H1 (cell line): ENCODE measurements around the gene NRN1L. TPM values are rescaled to one million over a fixed set of nuclear protein-coding genes. Genes with fewer than 3 reads are reported as not detected.

Experiments
- CTCF ChIA-PET: fragments of 300-600 bp; sonication (Branson Sonifier 250); formaldehyde crosslinking; loops from one replicate; lab custom pipeline; 2021; ENCODE audit not compliant: partially characterized antibody; lab: Charles Lee
- POLR2A ChIA-PET: fragments of 300-600 bp; sonication (Branson Sonifier 250); formaldehyde crosslinking; loops from one replicate; lab custom pipeline; 2021; ENCODE audit warnings: inconsistent platforms; ENCODE audit not compliant: partially characterized antibody; lab: Charles Lee
- DNase-seq, 2 experiments: peaks; one replicate each; pipeline versions ENCODE4 v3.0.0 to v3.0.0-alpha.2; 2010 to 2022; ENCODE audit warnings: low spot score in 2 of 2, low read depth in 1 of 2, mixed read lengths in 1 of 2
- FAIRE-seq: peaks from 2 replicates; lab custom pipeline; 2011; peaks lifted over from hg19 to GRCh38; lab: Jason Lieb, UNC
- H2AFZ ChIP-seq: 2 replicates; pipeline ENCODE4 v1.8.1; 2012; ENCODE audit warnings: low read length, inconsistent platforms
- H2AK5ac ChIP-seq: 2 replicates; pipeline ENCODE4 v1.6.1; 2013; ENCODE audit warnings: low read depth, low read length
- H2BK120ac ChIP-seq: replicated peaks from 2 replicates; pipeline ENCODE3; 2013; ENCODE audit warnings: low read depth, low read length, inconsistent platforms
- H2BK12ac ChIP-seq: 2 replicates; pipeline ENCODE4 v1.6.1; 2013; ENCODE audit warnings: low read depth, low read length
- H2BK15ac ChIP-seq: 2 replicates; pipeline ENCODE4 v1.6.1; 2013; ENCODE audit warnings: low read length
- H2BK20ac ChIP-seq: 2 replicates; pipeline ENCODE4 v1.6.1; 2013; ENCODE audit warnings: low read length
- H2BK5ac ChIP-seq: 2 replicates; pipeline ENCODE4 v1.6.1; 2013; ENCODE audit warnings: low read depth, low read length
- H3K14ac ChIP-seq: 2 replicates; pipeline ENCODE4 v1.6.1; 2013; ENCODE audit warnings: inconsistent platforms; ENCODE audit not compliant: insufficient read length
- H3K18ac ChIP-seq: 2 replicates; pipeline ENCODE4 v1.6.1; 2013; ENCODE audit warnings: low read length; ENCODE audit errors: extremely low read depth
- H3K23ac ChIP-seq: 2 replicates; pipeline ENCODE4 v1.6.1; 2013; ENCODE audit warnings: inconsistent platforms; ENCODE audit not compliant: insufficient read length
- H3K23me2 ChIP-seq: 2 replicates; pipeline ENCODE4 v1.6.1; 2013; ENCODE audit warnings: low read depth, low read length
- H3K27ac ChIP-seq: 2 replicates; pipeline ENCODE4 v1.6.1; 2011; ENCODE audit warnings: low read depth, low read length, inconsistent platforms
- H3K27me3 ChIP-seq, 4 experiments: replicated peaks in 1 of 4; 1 replicate in 1 of 4; 2 replicates in 3 of 4; pipeline versions ENCODE4 v1.6.1 to v1.8.1; 2011 to 2013; ENCODE audit warnings: low read length in 3 of 4, mild to moderate bottlenecking in 3 of 4, inconsistent platforms in 2 of 4, mixed read lengths in 2 of 4, moderate library complexity in 1 of 4; ENCODE audit not compliant: control insufficient read depth in 3 of 4, insufficient read depth in 3 of 4; ENCODE audit errors: extremely low read depth in 1 of 4
- H3K36me3 ChIP-seq, 4 experiments: 2 replicates each; pipeline versions ENCODE4 v1.6.1 to v1.8.1; 2011 to 2013; ENCODE audit warnings: mild to moderate bottlenecking in 4 of 4, low read length in 3 of 4, moderate library complexity in 2 of 4, control low read depth in 1 of 4, inconsistent platforms in 1 of 4; ENCODE audit not compliant: insufficient read depth in 4 of 4, control insufficient read depth in 2 of 4
- H3K4ac ChIP-seq: replicated peaks from 2 replicates; pipeline ENCODE3; 2013; ENCODE audit warnings: low read length, low read depth, mixed read lengths, inconsistent platforms; ENCODE audit not compliant: insufficient read length
- H3K4me1 ChIP-seq, 4 experiments: replicated peaks in 1 of 4; 1 replicate in 1 of 4; 2 replicates in 3 of 4; pipeline versions ENCODE4 v1.6.1 to v1.8.1; 2011 to 2013; ENCODE audit warnings: low read length in 3 of 4, inconsistent platforms in 2 of 4, mixed read lengths in 1 of 4; ENCODE audit not compliant: insufficient read depth in 4 of 4, control insufficient read depth in 3 of 4
- H3K4me2 ChIP-seq, 2 experiments: 2 replicates each; pipeline versions ENCODE4 v1.6.1 to v1.8.1; 2011 to 2013; ENCODE audit warnings: low read depth in 2 of 2, low read length in 2 of 2, control low read depth in 1 of 2, inconsistent platforms in 1 of 2, mild to moderate bottlenecking in 1 of 2; ENCODE audit not compliant: insufficient read depth in 1 of 2
- H3K4me3 ChIP-seq, 4 experiments: fragments of 200-600, 300-600 bp in 1 of 4; sonication (generic), shearing (Covaris generic), sonication (Bioruptor Twin) in 1 of 4; 2 replicates each; pipeline versions ENCODE4 v1.5.1 to v1.8.1; 2011 to 2016; ENCODE audit warnings: low read length in 4 of 4, low read depth in 3 of 4, control low read depth in 2 of 4, inconsistent platforms in 2 of 4, mild to moderate bottlenecking in 2 of 4, mixed read lengths in 1 of 4, moderate library complexity in 1 of 4; ENCODE audit not compliant: insufficient read depth in 2 of 4; ENCODE audit errors: extremely low read depth in 1 of 4
- H3K56ac ChIP-seq: replicated peaks from 2 replicates; pipeline ENCODE3; 2013; ENCODE audit warnings: low read depth, mild to moderate bottlenecking, mixed read lengths, low read length, inconsistent platforms; ENCODE audit not compliant: insufficient read length
- H3K79me1 ChIP-seq: 2 replicates; pipeline ENCODE4 v1.6.1; 2013; ENCODE audit warnings: low read depth, low read length, control low read depth
- H3K79me2 ChIP-seq, 2 experiments: 2 replicates each; pipeline versions ENCODE4 v1.6.1 to v1.8.1; 2012 to 2013; ENCODE audit warnings: low read length in 2 of 2, mild to moderate bottlenecking in 2 of 2, inconsistent platforms in 1 of 2; ENCODE audit not compliant: insufficient read depth in 2 of 2, control insufficient read depth in 1 of 2
- H3K9ac ChIP-seq, 4 experiments: replicated peaks in 1 of 4; 1 replicate in 1 of 4; 2 replicates in 3 of 4; pipeline versions ENCODE4 v1.6.1 to v1.8.1; 2011 to 2013; ENCODE audit warnings: low read depth in 3 of 4, low read length in 3 of 4, control low read depth in 2 of 4, mild to moderate bottlenecking in 2 of 4, moderate library complexity in 2 of 4, inconsistent platforms in 1 of 4; ENCODE audit errors: extremely low read depth in 1 of 4
- H3K9me3 ChIP-seq, 2 experiments: 2 replicates each; pipeline versions ENCODE4 v1.6.1 to v1.8.1; 2012 to 2013; ENCODE audit warnings: mild to moderate bottlenecking in 2 of 2, moderate library complexity in 2 of 2, control low read depth in 1 of 2, inconsistent platforms in 1 of 2, low read depth in 1 of 2, low read length in 1 of 2, mixed read lengths in 1 of 2; ENCODE audit not compliant: insufficient read depth in 2 of 2
- H4K20me1 ChIP-seq, 2 experiments: replicated peaks in 1 of 2; 2 replicates each; pipeline versions ENCODE3 to v1.8.1; 2011 to 2013; ENCODE audit warnings: inconsistent platforms in 2 of 2, low read length in 2 of 2, mild to moderate bottlenecking in 1 of 2; ENCODE audit not compliant: insufficient read depth in 2 of 2, control insufficient read depth in 1 of 2
- H4K5ac ChIP-seq: 2 replicates; pipeline ENCODE4 v1.6.1; 2013; ENCODE audit warnings: low read length, low read depth, mixed read lengths, inconsistent platforms; ENCODE audit not compliant: insufficient read length
- H4K8ac ChIP-seq: 2 replicates; pipeline ENCODE4 v1.8.0; 2013; ENCODE audit warnings: mild to moderate bottlenecking, moderate library complexity, low read length, inconsistent platforms; ENCODE audit not compliant: insufficient read depth; ENCODE audit errors: extremely low read depth
- H4K91ac ChIP-seq: replicated peaks from 2 replicates; pipeline ENCODE3; 2013; ENCODE audit warnings: low read length, mixed read lengths, inconsistent platforms; ENCODE audit not compliant: insufficient read length
- MAX ChIP-seq: IDR thresholded peaks from 2 replicates; pipeline ENCODE4 v1.6.1; 2012; ENCODE audit warnings: inconsistent platforms
- RFX5 ChIP-seq: IDR thresholded peaks from 2 replicates; pipeline ENCODE4 v1.6.1; 2011; ENCODE audit warnings: low read depth, low read length, improper control_type of control experiment, borderline replicate concordance
- WGBS, 2 experiments: shearing (Covaris generic) in 1 of 2; methylation state at CpG; one replicate each; pipeline versions ENCODE4 v1.1.6 to v1.1.7; 2013 to 2015; ENCODE audit warnings: low lambda C conversion rate in 2 of 2, mixed read lengths in 2 of 2, inconsistent platforms in 1 of 2, low coverage in 1 of 2, missing lambda C conversion rate in 1 of 2; ENCODE audit not compliant: insufficient replicate concordance in 2 of 2, insufficient coverage in 1 of 2, insufficient read length in 1 of 2; ENCODE audit errors: extremely low coverage in 1 of 2, missing lambda C conversion rate in 1 of 2; 5-methylcytosine and 5-hydroxymethylcytosine counted together
- polyA plus RNA-seq, 7 experiments: library from polyadenylated mRNA; depleted of rRNA in 3 of 7; stranded (reverse) in 5 of 7; unstranded in 2 of 7; fragments of >200 nt in 5 of 7; fragments of 200-250 nt in 2 of 7; gene quantifications; 1 replicate in 5 of 7; 2 replicates in 1 of 7; 4 replicates in 1 of 7; pipeline versions ENCODE4 v1.2.1 to v1.2.3, GENCODE V29; 2011 to 2013; ENCODE audit warnings: missing spikeins in 2 of 7, mixed read lengths in 2 of 7
- total RNA-seq: library from RNA; stranded (reverse); fragmentation: NEBNext Ultra II Directional; extraction: Animal tissue kit (Norgen Biotek cat#: 25700); gene quantifications from 2 replicates; pipeline ENCODE4 v1.2.1, GENCODE V29; 2021

The NRN1L gene
- total and polyA plus RNA-seq, 2 of the 8 experiments (the other 6 are each of a cell fraction or from before 2014, with no cell fraction given): 4.1 to 35.2 TPM

GRCh38 chr16:67910158-67910557 is 25.5 kb downstream of the NRN1L start:
- no peak overlapping the region for H3K9ac ChIP-seq
- no peak overlapping the region for H3K18ac ChIP-seq
- H4K20me1 ChIP-seq: peaks cover 0 to 4% of the 10 kb centered on the region in 2 experiments
- no peaks in the 10 kb centered on the region for H3K9me3 ChIP-seq
- FAIRE-seq (no peak), DNase-seq (no peak)
- H4K5ac ChIP-seq: no peak overlapping the region
- H2BK20ac ChIP-seq: no peak overlapping the region
- TF ChIP-seq RFX5: no peak
- no peak for TF ChIP-seq MAX
- no peak overlapping the region for H2BK5ac ChIP-seq
- no peak overlapping the region for H2AFZ ChIP-seq
- H3K4me2 ChIP-seq: no peak overlapping the region
- no peak overlapping the region for H3K56ac ChIP-seq
- H3K23ac ChIP-seq: no peak overlapping the region
- no peak overlapping the region for H2AK5ac ChIP-seq
- no peak overlapping the region for H2BK12ac ChIP-seq
- no peak overlapping the region for H3K27ac ChIP-seq
- ChIA-PET POLR2A (interaction anchor here (0.7 to 3.4 kb wide), 3 partner anchors 25 to 196 kb away, joined by 3 to 9 read pairs (median 3); no protein-coding TSS in a partner anchor), CTCF (interaction anchor here (0.6 to 7.6 kb wide), 8 partner anchors 13 to 202 kb away, joined by 3 to 74 read pairs (median 5); partner anchors contain the start of gene NRN1L)
- H3K27me3 ChIP-seq: no peaks in the 10 kb centered on the region
- H3K23me2 ChIP-seq: no peaks in the 10 kb centered on the region; the same call in 1 of the 2 replicates
- H3K4me1 ChIP-seq: peaks cover 0 to 6% (median 3%) of the 10 kb centered on the region in 4 experiments; a peak in 4 of 7 replicates
- H2BK15ac ChIP-seq: no peak overlapping the region
- no peak overlapping the region for H4K91ac ChIP-seq
- no peak overlapping the region for H3K4ac ChIP-seq
- no peak overlapping the region for H2BK120ac ChIP-seq
- H3K4me3 ChIP-seq: no peak overlapping the region
- no peak overlapping the region for H4K8ac ChIP-seq
- H3K36me3 ChIP-seq: peaks cover 0 to 17% (median 5%) of the 10 kb centered on the region in 4 experiments; a peak in 5 of 8 replicates
- H3K14ac ChIP-seq: no peak overlapping the region
- H3K79me1 ChIP-seq: peaks cover 8% of the 10 kb centered on the region; the same call in 1 of the 2 replicates
- 91% methylated on average over 2 of the region's 2 CpGs; no CpG with 5 or more reads in 1 of the 2 experiments for WGBS, 2 experiments
- H3K79me2 ChIP-seq: no peaks in the 10 kb centered on the region
